K562 (cell line): ENCODE results near the gene RAB12. TPM values are rescaled to one million over a fixed set of nuclear protein-coding genes. Genes with fewer than 3 reads are reported as not detected.

Experiments used
- ATAC-seq: fragments of 200-7000 bp; cut with Tn5 transposase; 3 replicates; pipeline ENCODE4 v1.9.1; 2020; ENCODE audit warnings: moderate library complexity
- BruUV-seq: library from RNA; stranded (reverse); fragments of 400-500 nt; replicated peaks from 2 replicates; lab custom pipeline; 2021; lab: Mats Ljungman, UMichigan
- CTCF ChIA-PET: fragments of 300-600 bp; formaldehyde crosslinking; extraction: SDS; loops from one replicate; lab custom pipeline; 2021; ENCODE audit warnings: low intra/inter-chr PET ratio; lab: Yijun Ruan, JAX
- POLR2A ChIA-PET: fragments of 300-600, 350-650 bp; sonication (Branson Sonifier 250); formaldehyde crosslinking; extraction: SDS; loops from one replicate; lab custom pipeline; 2021; ENCODE audit warnings: antibody characterized with exemption, inconsistent platforms; lab: Yijun Ruan, JAX
- DNase-seq, 4 experiments: peaks; one replicate each; pipeline versions ENCODE4 v3.0.0 to v3.0.0-alpha.2; 2011 to 2018; ENCODE audit warnings: low spot score in 3 of 4, mixed read lengths in 3 of 4; ENCODE audit errors: extremely low read depth in 1 of 4
- FAIRE-seq: peaks from 2 replicates; lab custom pipeline; 2011; peaks lifted over from hg19 to GRCh38; lab: Jason Lieb, UNC
- H2AFZ ChIP-seq: 2 replicates; pipeline ENCODE4 v1.6.0; 2011; ENCODE audit warnings: low read depth, low read length, control low read depth, inconsistent platforms
- H3K27ac ChIP-seq: fragments of 200-600 bp; 3 replicates; pipeline ENCODE4 v1.8.0; 2011; ENCODE audit warnings: low read depth, mild to moderate bottlenecking, control low read depth, inconsistent platforms, low read length, moderate library complexity, mixed read lengths; ENCODE audit errors: extremely low read depth
- H3K27me3 ChIP-seq, 2 experiments: fragments of 300-600 bp in 1 of 2; 2 replicates in 1 of 2; 3 replicates in 1 of 2; pipeline versions ENCODE4 v1.6.0 to v1.8.0; 2011; ENCODE audit warnings: inconsistent platforms in 2 of 2, low read length in 2 of 2, mild to moderate bottlenecking in 1 of 2, mixed read lengths in 1 of 2, moderate library complexity in 1 of 2; ENCODE audit not compliant: control insufficient read depth in 2 of 2, insufficient read depth in 2 of 2
- H3K36me3 ChIP-seq: fragments of 300-600 bp; 3 replicates; pipeline ENCODE4 v1.8.0; 2011; ENCODE audit warnings: mild to moderate bottlenecking, low read length, inconsistent platforms; ENCODE audit not compliant: control insufficient read depth, insufficient read depth
- H3K4me1 ChIP-seq, 2 experiments: fragments of 200-600 bp in 1 of 2; replicated peaks in 1 of 2; 2 replicates in 1 of 2; 3 replicates in 1 of 2; pipeline versions ENCODE4 v1.5.1 to v1.8.0; 2011; ENCODE audit warnings: inconsistent platforms in 2 of 2, low read length in 2 of 2, mild to moderate bottlenecking in 1 of 2, mixed read lengths in 1 of 2, moderate library complexity in 1 of 2; ENCODE audit not compliant: control insufficient read depth in 2 of 2, insufficient read depth in 2 of 2
- H3K4me2 ChIP-seq: 2 replicates; pipeline ENCODE4 v1.6.1; 2011; ENCODE audit warnings: low read length, control low read depth, inconsistent platforms, mixed read lengths; ENCODE audit not compliant: insufficient read depth
- H3K4me3 ChIP-seq: fragments of 200-600 bp; sonication (generic), shearing (Covaris generic); 2 replicates; pipeline ENCODE4 v1.5.1; 2016; ENCODE audit warnings: control low read depth, inconsistent platforms
- H3K79me2 ChIP-seq: fragments of 200-600 bp; 3 replicates; pipeline ENCODE4 v1.8.0; 2011; ENCODE audit warnings: low read length, inconsistent platforms; ENCODE audit not compliant: control insufficient read depth, insufficient read depth
- H3K9ac ChIP-seq, 2 experiments: 2 replicates each; pipeline versions ENCODE4 v1.6.0 to v1.6.1; 2011; ENCODE audit warnings: low read depth in 2 of 2, low read length in 2 of 2, control low read depth in 1 of 2, inconsistent platforms in 1 of 2, mild to moderate bottlenecking in 1 of 2, mixed read lengths in 1 of 2; ENCODE audit not compliant: insufficient read depth in 1 of 2
- H3K9me1 ChIP-seq: one replicate; pipeline ENCODE4 v1.6.0; 2011; ENCODE audit warnings: inconsistent platforms, mild to moderate bottlenecking, low read length, moderate library complexity; ENCODE audit not compliant: control insufficient read depth, insufficient read depth
- H3K9me3 ChIP-seq: replicated peaks from 2 replicates; pipeline ENCODE4 v1.5.1; 2011; ENCODE audit warnings: low read depth, low read length, inconsistent platforms; ENCODE audit not compliant: control insufficient read depth, insufficient read depth
- H4K20me1 ChIP-seq: replicated peaks from 2 replicates; pipeline ENCODE4 v1.6.1; 2011; ENCODE audit warnings: low read length, inconsistent platforms, mixed read lengths; ENCODE audit not compliant: control insufficient read depth, insufficient read depth
- C11orf30 ChIP-seq: fragments of 450-650 bp; IDR thresholded peaks from 2 replicates; pipeline ENCODE4 v1.6.1; 2016; ENCODE audit warnings: low read depth, mild to moderate bottlenecking
- HMG20B ChIP-seq: fragments of 250-450 bp; sonication (Bioruptor Pico); IDR thresholded peaks from 2 replicates; pipeline ENCODE4 v1.5.0; 2021; ENCODE audit warnings: mild to moderate bottlenecking
- SNIP1 ChIP-seq: fragments of 450-650 bp; IDR thresholded peaks from 2 replicates; pipeline ENCODE4 v1.7.1; 2017; ENCODE audit warnings: low read depth, mild to moderate bottlenecking
- WGBS: fragments of 100-300 bp; shearing (Covaris generic); methylation state at CpG from one replicate; pipeline ENCODE4 v1.1.6; 2016; ENCODE audit warnings: low coverage, mixed read lengths; ENCODE audit not compliant: insufficient coverage; ENCODE audit errors: missing lambda C conversion rate; 5-methylcytosine and 5-hydroxymethylcytosine counted together
- in situ Hi-C: fragments of 300-500 bp; cut with MboI; formaldehyde crosslinking; loops from 4 replicates; pipeline ENCODE4 v1.15.0; 2018; ENCODE audit warnings: inconsistent platforms, mixed read lengths
- intact Hi-C: fragments of 100-400 bp; cut with micrococcal nuclease; formaldehyde crosslinking; loops from 2 replicates; pipeline ENCODE4 v1.14.2; 2022
- polyA plus RNA-seq, 8 experiments: library from polyadenylated mRNA; depleted of rRNA in 4 of 8; stranded (reverse) in 5 of 8; unstranded in 3 of 8; fragments of >200 nt; fragmentation: Nextera tagmentation in 2 of 8; fragmentation: Illumina TruSeq in 1 of 8; extraction: Ambion mirVana in 2 of 8; extraction: Trizol in 1 of 8; gene quantifications; 2 replicates each; pipeline versions ENCODE4 v1.2.1 to v1.2.3, GENCODE V29; 2011 to 2014; ENCODE audit warnings: inconsistent platforms in 1 of 8, missing spikeins in 1 of 8
- total RNA-seq, 7 experiments: library from RNA; depleted of rRNA in 6 of 7; stranded (reverse); fragments of >200 nt in 6 of 7; fragmentation: Illumina TruSeq in 2 of 7; extraction: Trizol in 2 of 7; gene quantifications; 2 replicates each; pipeline versions ENCODE4 v1.2.1 to v1.2.3, GENCODE V29; 2011 to 2021; ENCODE audit warnings: low replicate concordance in 1 of 7
- TF ChIP-seq, protein P1 (sequence below): sonication (generic); formaldehyde crosslinking; IDR thresholded peaks from 2 replicates; pipeline ENCODE4 v1.8.0; 2023; ENCODE audit warnings: mild to moderate bottlenecking, missing genetic modification reagents
- TF ChIP-seq, protein P2 (sequence below), 2 experiments: fragments of 450-650 bp; formaldehyde crosslinking in 1 of 2; IDR thresholded peaks; 2 replicates each; pipeline versions ENCODE4 v1.4.0 to v1.6.1; 2014 to 2020; ENCODE audit warnings: mild to moderate bottlenecking in 2 of 2, borderline replicate concordance in 1 of 2, low read depth in 1 of 2

The RAB12 gene
- total and polyA plus RNA-seq, 9 of the 15 experiments (the other 6 are each of a cell fraction or from before 2014, with no cell fraction given) = 0.48 to 21.6 (median 18.8) TPM

DNA sequence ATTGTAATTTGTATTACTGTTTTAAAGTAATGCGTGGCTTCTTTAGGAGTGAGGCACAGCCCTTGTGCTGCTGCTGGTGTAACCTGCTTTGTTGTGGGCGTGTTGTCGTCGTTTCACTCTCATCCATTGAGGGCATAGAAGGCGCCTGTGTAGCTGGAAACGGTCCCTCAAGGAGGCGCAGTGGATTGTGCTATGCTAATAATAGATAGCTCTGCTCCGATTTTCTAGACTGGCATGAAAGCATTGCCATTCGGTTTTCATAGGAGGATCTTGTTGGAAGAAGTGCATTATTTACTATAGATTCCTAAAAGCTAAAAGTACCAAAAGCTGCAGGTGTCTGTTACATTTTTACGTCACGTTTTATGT, 17.9 kb downstream of the RAB12 start:
- no peaks in the 10 kb centered on the region for H3K9me1 ChIP-seq
- DNase-seq = no peak
- peaks cover 26% of the 10 kb centered on the region for H3K79me2 ChIP-seq
- CTCF ChIA-PET = interaction anchor here (0.6 kb wide), 1 partner anchor 350 kb away, joined by 4 read pairs; no protein-coding TSS in a partner anchor
- TF ChIP-seq, protein P1, sequence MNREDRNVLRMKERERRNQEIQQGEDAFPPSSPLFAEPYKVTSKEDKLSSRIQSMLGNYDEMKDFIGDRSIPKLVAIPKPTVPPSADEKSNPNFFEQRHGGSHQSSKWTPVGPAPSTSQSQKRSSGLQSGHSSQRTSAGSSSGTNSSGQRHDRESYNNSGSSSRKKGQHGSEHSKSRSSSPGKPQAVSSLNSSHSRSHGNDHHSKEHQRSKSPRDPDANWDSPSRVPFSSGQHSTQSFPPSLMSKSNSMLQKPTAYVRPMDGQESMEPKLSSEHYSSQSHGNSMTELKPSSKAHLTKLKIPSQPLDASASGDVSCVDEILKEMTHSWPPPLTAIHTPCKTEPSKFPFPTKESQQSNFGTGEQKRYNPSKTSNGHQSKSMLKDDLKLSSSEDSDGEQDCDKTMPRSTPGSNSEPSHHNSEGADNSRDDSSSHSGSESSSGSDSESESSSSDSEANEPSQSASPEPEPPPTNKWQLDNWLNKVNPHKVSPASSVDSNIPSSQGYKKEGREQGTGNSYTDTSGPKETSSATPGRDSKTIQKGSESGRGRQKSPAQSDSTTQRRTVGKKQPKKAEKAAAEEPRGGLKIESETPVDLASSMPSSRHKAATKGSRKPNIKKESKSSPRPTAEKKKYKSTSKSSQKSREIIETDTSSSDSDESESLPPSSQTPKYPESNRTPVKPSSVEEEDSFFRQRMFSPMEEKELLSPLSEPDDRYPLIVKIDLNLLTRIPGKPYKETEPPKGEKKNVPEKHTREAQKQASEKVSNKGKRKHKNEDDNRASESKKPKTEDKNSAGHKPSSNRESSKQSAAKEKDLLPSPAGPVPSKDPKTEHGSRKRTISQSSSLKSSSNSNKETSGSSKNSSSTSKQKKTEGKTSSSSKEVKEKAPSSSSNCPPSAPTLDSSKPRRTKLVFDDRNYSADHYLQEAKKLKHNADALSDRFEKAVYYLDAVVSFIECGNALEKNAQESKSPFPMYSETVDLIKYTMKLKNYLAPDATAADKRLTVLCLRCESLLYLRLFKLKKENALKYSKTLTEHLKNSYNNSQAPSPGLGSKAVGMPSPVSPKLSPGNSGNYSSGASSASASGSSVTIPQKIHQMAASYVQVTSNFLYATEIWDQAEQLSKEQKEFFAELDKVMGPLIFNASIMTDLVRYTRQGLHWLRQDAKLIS (CRISPR knock-in tag) = no peak
- TF ChIP-seq SNIP1 = no peak
- TF ChIP-seq HMG20B (CRISPR knock-in tag) = no peak
- TF ChIP-seq, protein P2, sequence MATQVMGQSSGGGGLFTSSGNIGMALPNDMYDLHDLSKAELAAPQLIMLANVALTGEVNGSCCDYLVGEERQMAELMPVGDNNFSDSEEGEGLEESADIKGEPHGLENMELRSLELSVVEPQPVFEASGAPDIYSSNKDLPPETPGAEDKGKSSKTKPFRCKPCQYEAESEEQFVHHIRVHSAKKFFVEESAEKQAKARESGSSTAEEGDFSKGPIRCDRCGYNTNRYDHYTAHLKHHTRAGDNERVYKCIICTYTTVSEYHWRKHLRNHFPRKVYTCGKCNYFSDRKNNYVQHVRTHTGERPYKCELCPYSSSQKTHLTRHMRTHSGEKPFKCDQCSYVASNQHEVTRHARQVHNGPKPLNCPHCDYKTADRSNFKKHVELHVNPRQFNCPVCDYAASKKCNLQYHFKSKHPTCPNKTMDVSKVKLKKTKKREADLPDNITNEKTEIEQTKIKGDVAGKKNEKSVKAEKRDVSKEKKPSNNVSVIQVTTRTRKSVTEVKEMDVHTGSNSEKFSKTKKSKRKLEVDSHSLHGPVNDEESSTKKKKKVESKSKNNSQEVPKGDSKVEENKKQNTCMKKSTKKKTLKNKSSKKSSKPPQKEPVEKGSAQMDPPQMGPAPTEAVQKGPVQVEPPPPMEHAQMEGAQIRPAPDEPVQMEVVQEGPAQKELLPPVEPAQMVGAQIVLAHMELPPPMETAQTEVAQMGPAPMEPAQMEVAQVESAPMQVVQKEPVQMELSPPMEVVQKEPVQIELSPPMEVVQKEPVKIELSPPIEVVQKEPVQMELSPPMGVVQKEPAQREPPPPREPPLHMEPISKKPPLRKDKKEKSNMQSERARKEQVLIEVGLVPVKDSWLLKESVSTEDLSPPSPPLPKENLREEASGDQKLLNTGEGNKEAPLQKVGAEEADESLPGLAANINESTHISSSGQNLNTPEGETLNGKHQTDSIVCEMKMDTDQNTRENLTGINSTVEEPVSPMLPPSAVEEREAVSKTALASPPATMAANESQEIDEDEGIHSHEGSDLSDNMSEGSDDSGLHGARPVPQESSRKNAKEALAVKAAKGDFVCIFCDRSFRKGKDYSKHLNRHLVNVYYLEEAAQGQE (IDR thresholded peaks at IDR 0.05; ENCODE audit: borderline replicate concordance) = no peak
- TF ChIP-seq, protein P2 (CRISPR knock-in tag; IDR thresholded peaks at IDR 0.05; ENCODE audit: low read depth) = no peak
- TF ChIP-seq C11orf30 = no peak
- no peak for ATAC-seq
- no TSS peak for BruUV-seq
- H3K4me2 ChIP-seq = no peak overlapping the region
- H3K27me3 ChIP-seq = no peaks in the 10 kb centered on the region
- no peak for FAIRE-seq
- no peak overlapping the region for H3K4me3 ChIP-seq
- 86% methylated on average over 11 of the region's 11 CpGs for WGBS
- no peaks in the 10 kb centered on the region for H4K20me1 ChIP-seq
- H3K36me3 ChIP-seq = peaks cover 73% of the 10 kb centered on the region
- no peak overlapping the region for H3K27ac ChIP-seq
- no peak overlapping the region for H3K9ac ChIP-seq
- in situ Hi-C loops = no loop called here
- no peaks in the 10 kb centered on the region for H3K9me3 ChIP-seq
- no peaks in the 10 kb centered on the region; a peak in 1 of 5 replicates for H3K4me1 ChIP-seq
- POLR2A ChIA-PET = interaction anchor here (1.3 kb wide), 1 partner anchor 14 kb away, joined by 3 read pairs; no protein-coding TSS in a partner anchor
- H2AFZ ChIP-seq = no peak overlapping the region
- intact Hi-C loops = no loop called here
